Astrocyte (in vitro differentiated cells and primary cell): ENCODE results near the gene EP400.

Experiments used
- CTCF ChIP-seq: IDR thresholded peaks from 2 replicates; pipeline ENCODE4 v1.5.1; 2011; ENCODE audit warnings: low read depth, mild to moderate bottlenecking, inconsistent platforms, low read length, moderate library complexity; ENCODE audit not compliant: insufficient read depth
- EZH2 ChIP-seq: IDR thresholded peaks from 2 replicates; pipeline ENCODE4 v1.6.1; 2012; ENCODE audit warnings: mild to moderate bottlenecking, low read length, inconsistent platforms; ENCODE audit not compliant: insufficient read depth

- TF ChIP-seq CTCF = no peak
- TF ChIP-seq EZH2 = no peak
Measured at GRCh38 chr12:132026796-132027500, 77.2 kb downstream of the EP400 start.
